ENCODE measurements around the gene ING4.

Gene ING4

DNA sequence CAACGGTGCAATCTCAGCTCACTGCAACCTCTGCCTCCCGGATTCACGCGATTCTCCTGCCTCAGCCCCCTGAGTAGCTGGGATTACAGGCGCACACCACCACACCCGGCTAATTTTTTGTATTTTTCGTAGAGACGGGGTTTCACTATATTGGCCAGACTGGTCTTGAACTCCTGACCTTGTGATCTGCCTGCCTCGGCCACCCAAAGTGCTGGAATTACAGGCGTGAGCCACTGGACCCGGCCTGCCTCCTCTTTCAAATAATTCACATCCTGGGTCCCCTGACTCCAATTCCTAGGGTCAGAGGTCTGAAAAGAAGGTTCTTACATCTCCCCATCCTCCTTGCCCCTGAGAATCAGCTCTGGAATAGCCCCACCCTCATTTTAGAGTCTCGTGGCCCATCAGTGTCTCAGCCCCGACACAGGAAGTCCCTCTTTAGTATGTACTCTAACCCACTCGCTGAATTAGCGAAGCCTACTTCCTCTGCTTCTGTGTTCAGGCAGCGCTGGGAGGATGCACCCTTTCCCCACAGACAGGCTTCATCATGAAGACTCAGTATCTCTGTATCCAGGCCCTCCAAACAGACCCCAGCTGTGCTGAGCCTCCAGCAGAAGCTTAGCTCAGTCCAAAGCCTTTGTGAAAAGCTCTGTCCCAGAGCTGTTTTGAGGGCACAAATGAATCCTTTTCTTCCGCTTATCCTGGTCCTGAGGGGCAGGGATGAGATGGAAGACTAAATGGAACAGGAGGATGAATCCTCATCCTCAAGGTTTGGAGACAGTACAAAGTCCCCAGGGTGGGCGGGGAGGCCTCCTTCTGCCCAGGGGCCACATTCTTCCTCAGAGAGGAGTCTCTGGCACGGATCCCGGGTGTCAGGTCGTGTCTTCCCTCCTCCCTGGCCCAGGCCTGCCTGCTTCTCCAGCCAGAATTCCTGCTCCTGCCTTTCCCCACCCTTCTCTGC lies 30.6 kb downstream of the ING4 start:
- DNase-seq: peak; percentile 45

- no peak for DNase-seq
Observed at GRCh38 chr12:6631549-6631961, 31.4 kb downstream of the ING4 start.

- DNase-seq: no peak
Observed at GRCh38 chr12:6630736-6631135, 32.2 kb downstream of the ING4 start.

DNA sequence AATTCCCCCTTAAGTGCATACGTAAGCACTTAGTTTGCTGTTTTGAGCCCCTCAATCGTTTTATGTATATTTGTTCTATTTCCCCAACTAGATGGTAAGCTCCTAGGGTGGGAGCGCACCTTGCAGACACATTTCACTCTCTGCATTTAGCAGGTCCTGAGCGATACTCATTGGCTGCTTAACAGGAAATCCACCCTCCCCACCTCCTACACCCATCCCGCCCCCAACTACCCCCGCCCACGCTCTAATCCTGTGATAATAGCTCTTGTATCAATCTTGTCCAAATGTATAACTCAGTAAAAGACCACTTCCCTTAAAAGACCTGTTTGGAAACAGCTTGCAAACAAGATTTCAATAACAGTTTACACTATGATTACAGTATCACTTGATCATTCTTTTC lies 35.3 kb downstream of the ING4 start:
- peak; percentile 31 for DNase-seq

DNA sequence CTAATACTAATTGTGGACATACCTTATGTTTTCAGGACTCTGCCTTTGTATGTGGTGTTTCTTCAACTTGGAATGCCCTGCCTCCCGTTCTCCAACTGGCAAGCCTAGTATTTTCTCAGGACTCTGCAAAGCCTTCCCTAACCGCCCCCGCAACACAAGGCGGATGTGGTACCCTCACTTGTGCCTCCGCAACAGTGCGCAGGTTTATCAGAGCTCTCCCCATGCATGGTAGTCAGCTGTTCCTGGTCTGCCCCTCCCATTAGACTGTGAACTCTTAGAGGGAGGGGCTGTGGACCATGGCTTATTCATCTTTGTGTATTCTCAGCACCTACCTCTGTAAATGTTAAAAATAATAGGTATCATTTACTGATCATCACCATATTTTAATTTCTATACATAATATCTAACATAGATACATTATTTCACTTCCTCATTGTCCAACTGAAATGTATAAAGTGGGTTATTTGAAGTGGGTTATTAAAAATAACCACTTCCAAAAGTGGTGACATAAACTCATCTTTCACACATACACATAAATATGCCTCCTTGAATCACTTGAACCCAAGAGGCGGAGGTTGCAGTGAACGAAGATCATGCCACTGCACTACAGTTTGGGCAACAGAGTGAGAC lies 36.1 kb downstream of the ING4 start:
- no peak for DNase-seq

GRCh38 chr12:6620885-6621274 lies 42.0 kb downstream of the ING4 start:
- no peak for DNase-seq

DNA sequence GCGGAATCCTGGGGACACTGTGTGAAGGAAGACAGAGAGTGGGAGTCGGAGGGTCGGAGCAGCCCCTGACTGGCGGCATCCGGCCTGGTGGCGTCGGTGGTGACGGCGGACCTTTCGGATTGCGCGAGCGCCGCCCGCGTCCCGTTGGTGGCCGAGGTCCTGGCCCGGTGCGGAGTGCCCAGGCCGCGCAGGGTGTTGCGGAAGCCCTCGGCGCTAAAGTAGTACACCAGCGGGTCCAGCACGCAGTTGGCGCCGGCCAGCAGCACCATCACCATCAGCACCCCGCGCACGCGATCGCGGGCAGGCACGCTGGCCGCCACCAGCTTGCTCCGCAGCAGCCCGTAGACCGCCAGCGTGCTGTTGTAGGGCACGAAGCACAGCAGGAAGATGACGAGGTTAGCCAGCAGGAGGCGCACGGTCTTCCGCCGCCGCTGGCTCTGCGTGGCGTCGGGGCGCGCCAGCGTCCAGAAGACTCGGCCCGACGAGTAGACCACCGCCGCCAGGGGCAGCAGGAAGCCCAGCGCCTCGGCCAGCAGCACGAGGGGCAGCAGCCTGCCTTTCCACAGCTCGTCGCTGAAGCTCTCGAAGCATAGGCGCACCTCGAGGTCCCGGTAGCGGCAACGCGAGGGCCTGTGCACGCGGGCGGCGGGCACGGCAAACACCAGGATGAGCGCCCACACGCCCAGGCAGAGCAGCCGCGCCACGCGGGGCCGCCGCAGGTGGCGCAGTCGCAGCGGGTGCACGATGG lies 42.6 kb downstream of the ING4 start:
- DNase-seq: peak; percentile 71

DNA sequence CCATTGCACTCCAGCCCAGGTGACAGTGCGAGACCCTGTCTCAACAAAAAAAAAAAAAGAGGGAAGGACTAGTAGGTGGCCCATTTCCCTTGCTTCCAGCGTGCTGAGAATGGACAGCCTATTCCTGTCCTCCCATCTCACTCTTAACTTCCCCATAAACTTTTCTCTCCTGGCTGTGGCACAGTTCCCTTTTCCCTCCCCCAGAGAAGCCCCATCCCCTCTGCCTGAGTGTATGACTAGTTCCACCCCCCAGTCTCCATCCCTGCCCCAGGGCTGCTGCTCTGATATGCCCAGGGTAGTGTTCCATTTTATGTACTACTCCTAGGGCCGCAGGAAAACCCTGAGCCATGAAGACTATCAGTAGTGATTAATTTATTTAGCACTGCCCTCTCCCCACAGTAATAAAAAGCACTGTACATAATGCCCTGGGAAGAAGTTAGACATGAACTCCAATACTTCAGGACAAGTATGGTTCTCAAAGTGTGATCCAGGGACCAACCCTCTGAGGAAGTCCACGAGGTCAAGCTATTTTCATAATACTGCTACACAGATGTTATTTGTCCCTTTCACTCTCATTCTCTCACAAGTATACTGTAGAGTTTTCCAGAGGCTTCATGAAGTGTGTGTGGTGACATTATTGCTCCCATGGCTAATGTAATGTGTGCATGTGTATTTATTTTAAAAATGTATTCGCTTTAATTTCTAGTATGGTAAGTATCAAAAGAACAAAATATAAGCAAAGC lies 44.3 kb downstream of the ING4 start:
- no peak for DNase-seq

GRCh38 chr12:6615802-6616201 lies 47.1 kb downstream of the ING4 start:
- DNase-seq: no peak

DNA sequence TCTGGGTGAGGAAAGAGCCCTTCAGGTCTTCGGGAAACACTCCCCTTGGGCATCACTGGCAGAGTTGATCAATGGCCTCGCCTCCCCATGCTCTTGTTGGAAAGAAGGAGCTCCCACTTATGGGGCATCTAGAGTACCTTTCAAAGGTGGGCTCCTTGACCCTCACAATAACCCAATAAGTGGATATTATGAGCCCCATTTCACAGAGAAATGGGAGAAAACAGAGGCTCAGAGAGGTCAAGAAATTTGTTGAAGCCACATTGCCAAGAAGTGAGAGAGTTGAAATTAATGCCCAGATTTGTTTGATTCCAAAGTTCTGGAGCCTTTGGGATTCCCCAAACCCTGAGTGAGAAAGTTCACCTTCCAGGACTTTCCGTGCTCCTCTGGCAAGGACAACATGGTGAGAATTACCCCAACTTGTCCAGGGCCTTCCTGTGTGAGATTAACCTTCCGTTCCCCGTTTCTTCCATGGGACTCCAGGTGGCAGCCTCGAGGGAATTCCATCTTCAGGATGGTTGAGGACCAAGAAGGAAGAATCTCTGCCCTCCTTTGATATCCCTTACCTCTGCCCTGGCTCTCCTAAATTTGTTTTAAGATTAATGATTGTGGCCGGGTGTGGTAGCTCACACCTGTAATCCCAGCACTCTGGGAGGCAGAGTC lies 48.3 kb downstream of the ING4 start:
- DNase-seq: no peak

- DNase-seq: peak; percentile 66
Observed at GRCh38 chr12:6613776-6614512, 49.0 kb downstream of the ING4 start.

DNA sequence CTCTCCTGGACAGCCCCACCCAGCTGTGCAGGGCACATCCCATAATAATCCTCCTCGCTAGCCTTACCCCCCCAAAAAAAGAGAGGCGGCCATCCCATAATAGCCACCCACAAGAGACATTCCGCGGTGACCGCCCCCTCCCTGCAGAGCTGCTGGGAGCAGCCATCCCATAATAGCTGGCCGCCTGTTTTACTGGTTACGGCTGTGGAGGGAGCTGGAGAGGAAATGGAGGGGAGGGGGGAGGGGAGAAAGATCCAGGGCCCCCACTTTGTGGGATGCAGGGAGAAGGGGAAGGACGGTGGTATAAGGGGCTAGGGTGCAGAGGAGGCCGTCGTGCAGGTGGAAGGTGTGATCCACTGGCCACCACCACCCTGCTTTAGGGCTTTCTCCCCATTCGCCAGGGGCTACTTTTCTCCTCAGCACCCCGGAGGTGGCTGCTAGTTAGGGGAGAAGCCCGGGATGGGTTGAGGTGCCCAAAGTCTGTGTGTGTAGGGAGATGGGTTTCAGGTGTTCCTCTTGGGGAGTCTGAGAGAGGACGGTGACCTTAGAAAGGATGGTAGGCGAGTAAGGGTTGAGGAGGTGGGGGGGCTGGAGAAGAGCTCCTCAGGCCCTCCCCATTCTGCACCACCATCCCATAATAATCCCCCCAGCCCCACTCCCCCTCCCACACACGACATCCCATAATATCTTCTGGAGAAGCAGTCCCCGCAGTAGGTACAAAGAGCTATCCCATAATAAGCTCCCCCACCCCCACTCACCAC lies 49.7 kb downstream of the ING4 start:
- DNase-seq: no peak

- DNase-seq: no peak
Observed at GRCh38 chr12:6612652-6613014, 50.3 kb downstream of the ING4 start.

DNA sequence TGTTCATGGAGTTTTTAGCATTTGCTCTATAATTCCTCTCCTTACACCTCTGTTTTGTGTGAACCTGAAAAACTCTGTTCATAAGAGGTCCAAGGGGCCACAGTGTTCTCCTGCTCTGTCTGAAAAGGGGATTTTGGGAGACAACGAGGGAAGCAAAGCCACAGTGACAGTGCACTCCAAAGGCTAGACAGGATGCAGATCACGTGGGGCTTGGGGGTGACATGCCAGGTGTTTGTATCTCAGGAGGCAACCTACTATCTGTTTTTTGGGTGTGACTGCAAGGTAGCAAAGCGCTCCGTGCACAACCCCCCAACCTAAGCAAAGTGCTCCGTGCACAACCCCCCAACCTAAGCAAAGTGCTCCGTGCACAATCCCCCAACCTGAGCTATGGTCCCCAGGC lies 50.7 kb downstream of the ING4 start:
- DNase-seq: no peak

- no peak for DNase-seq
Observed at GRCh38 chr12:6608592-6609281, 54.2 kb downstream of the ING4 start.

DNA sequence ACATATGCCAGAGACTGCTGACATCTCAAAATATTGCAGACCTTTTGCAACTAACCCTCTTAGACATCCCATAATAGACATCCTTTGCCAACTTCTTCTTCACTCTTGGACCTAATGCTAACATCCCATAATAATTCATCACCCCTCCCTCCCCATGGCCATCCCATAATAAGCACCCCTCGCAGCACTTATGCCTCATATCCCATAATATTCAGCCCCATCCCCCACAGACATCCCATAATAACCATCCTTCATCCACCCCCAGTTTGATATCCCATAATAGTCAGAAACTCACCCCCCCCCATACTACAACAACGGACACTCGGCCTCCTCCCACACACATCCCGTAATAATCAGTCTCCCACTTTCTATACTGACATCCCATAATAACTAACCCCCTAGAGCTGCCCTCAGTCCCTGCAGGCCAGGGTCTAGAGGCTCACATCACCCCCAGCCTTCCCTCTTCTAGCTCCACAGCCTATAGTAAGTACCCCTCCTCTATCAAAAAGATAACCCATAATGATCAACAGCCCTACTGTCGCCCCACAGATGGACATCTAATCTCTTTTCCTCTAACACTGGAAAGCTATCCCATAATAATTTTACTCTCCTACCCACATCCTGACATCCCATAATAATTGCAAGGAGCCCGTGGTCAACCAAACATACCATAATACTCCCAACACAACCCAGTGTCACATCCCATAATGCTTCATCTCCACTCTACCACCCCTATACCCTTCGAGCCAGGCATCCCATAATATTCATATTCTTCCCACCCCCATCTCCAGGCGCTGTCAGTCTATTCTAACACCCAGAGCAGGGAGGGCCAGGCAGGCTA lies 54.9 kb downstream of the ING4 start:
- DNase-seq: peak; percentile 24

DNA sequence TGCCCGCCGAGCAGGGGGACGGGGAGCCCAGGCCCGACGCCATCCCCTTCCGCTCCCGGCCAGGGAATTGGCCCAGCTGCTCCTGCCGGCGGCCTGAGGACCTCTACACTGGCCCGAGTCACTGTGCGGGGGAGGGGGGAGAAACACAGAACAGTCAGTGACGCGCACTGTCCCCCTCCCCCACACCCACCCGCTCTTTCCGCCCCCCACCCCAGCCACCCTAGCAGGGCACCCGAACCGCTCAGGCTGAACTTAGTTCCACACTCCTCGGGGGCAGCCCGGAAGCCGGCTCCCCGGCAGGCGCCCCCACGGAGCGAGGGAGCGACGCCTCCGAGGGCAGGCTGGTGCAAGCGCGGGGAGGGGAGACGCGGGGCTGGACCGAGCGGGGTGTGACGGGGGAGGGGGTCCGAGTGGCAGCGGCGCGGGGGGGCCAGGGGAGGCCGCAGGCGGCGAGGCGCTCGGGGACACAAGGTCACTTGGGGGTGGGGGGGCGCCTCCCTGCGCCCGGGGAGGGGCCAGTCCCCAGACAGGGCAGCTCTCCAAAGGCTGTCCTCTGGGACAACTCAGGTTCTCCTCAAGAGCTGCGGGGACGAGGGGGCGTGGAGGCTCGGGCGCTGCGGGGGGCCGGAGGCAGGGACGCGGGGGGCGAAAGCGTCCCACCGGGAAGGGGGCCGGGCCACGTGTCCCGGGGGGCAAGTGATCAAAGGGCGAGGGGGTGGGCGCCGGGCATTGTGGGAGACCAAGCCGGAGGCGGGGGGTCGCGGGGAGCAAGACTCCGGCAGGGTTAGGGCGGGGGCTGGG lies 56.4 kb downstream of the ING4 start:
- DNase-seq: peak; percentile 37
